ENCODE data around the gene PRKCD.

The PRKCD gene

GRCh38 chr3:53221827-53222182 lies 60.8 kb downstream of the PRKCD start:
- DNase-seq, result no peak

- DNase-seq, result no peak
These were observed 61.3 kb downstream of the PRKCD start for GRCh38 chr3:53222183-53222901.

- DNase-seq, result no peak
These were observed 62.0 kb downstream of the PRKCD start for GRCh38 chr3:53223025-53223424.

- no peak for DNase-seq
These were observed 62.5 kb downstream of the PRKCD start for GRCh38 chr3:53223541-53223966.

GRCh38 chr3:53224026-53224425 lies 63.0 kb downstream of the PRKCD start:
- DNase-seq, result no peak

- DNase-seq, result no peak
These were observed 63.5 kb downstream of the PRKCD start for GRCh38 chr3:53224536-53224935.

- DNase-seq, result no peak
These were observed 64.2 kb downstream of the PRKCD start for GRCh38 chr3:53225181-53225580.

- DNase-seq, result no peak
These were observed 64.6 kb downstream of the PRKCD start for GRCh38 chr3:53225651-53226050.

- DNase-seq, result no peak
These were observed 65.3 kb downstream of the PRKCD start for GRCh38 chr3:53226142-53226840.

- no peak for DNase-seq
These were observed 65.9 kb downstream of the PRKCD start for GRCh38 chr3:53226841-53227407.

GRCh38 chr3:53227993-53228885 lies 67.2 kb downstream of the PRKCD start:
- DNase-seq, result no peak

- no peak for DNase-seq
These were observed 68.2 kb downstream of the PRKCD start for GRCh38 chr3:53229171-53229570.

- no peak for DNase-seq
These were observed 68.6 kb downstream of the PRKCD start for GRCh38 chr3:53229606-53230005.

- no peak for DNase-seq
These were observed 69.1 kb downstream of the PRKCD start for GRCh38 chr3:53230041-53230621.

- no peak for DNase-seq
These were observed 69.8 kb downstream of the PRKCD start for GRCh38 chr3:53230789-53231188.

- DNase-seq, result no peak
These were observed 70.8 kb downstream of the PRKCD start for GRCh38 chr3:53231532-53232511.

GRCh38 chr3:53232641-53233377 lies 71.8 kb downstream of the PRKCD start:
- no peak for DNase-seq

GRCh38 chr3:53234130-53234840 lies 73.3 kb downstream of the PRKCD start:
- no peak for DNase-seq

- no peak for DNase-seq
These were observed 73.8 kb downstream of the PRKCD start for GRCh38 chr3:53234841-53235232.

GRCh38 chr3:53235545-53235944 lies 74.5 kb downstream of the PRKCD start:
- no peak for DNase-seq
